H1 (cell line): Measurements from ENCODE around the gene SPR. TPM values are rescaled to one million over a fixed set of nuclear protein-coding genes. Genes with fewer than 3 reads are reported as not detected.

Experiments
- CTCF ChIA-PET: fragments of 300-600 bp; sonication (Branson Sonifier 250); formaldehyde crosslinking; loops from one replicate; lab custom pipeline; 2021; ENCODE audit not compliant: partially characterized antibody; lab: Charles Lee
- POLR2A ChIA-PET: fragments of 300-600 bp; sonication (Branson Sonifier 250); formaldehyde crosslinking; loops from one replicate; lab custom pipeline; 2021; ENCODE audit warnings: inconsistent platforms; ENCODE audit not compliant: partially characterized antibody; lab: Charles Lee
- DNase-seq, 2 experiments: peaks; one replicate each; pipeline versions ENCODE4 v3.0.0 to v3.0.0-alpha.2; 2010 to 2022; ENCODE audit warnings: low spot score in 2 of 2, low read depth in 1 of 2, mixed read lengths in 1 of 2
- FAIRE-seq: peaks from 2 replicates; lab custom pipeline; 2011; peaks lifted over from hg19 to GRCh38; lab: Jason Lieb, UNC
- H2AFZ ChIP-seq: 2 replicates; pipeline ENCODE4 v1.8.1; 2012; ENCODE audit warnings: low read length, inconsistent platforms
- H2AK5ac ChIP-seq: 2 replicates; pipeline ENCODE4 v1.6.1; 2013; ENCODE audit warnings: low read depth, low read length
- H2BK120ac ChIP-seq: replicated peaks from 2 replicates; pipeline ENCODE3; 2013; ENCODE audit warnings: low read depth, low read length, inconsistent platforms
- H2BK12ac ChIP-seq: 2 replicates; pipeline ENCODE4 v1.6.1; 2013; ENCODE audit warnings: low read depth, low read length
- H2BK15ac ChIP-seq: 2 replicates; pipeline ENCODE4 v1.6.1; 2013; ENCODE audit warnings: low read length
- H2BK20ac ChIP-seq: 2 replicates; pipeline ENCODE4 v1.6.1; 2013; ENCODE audit warnings: low read length
- H2BK5ac ChIP-seq: 2 replicates; pipeline ENCODE4 v1.6.1; 2013; ENCODE audit warnings: low read depth, low read length
- H3K14ac ChIP-seq: 2 replicates; pipeline ENCODE4 v1.6.1; 2013; ENCODE audit warnings: inconsistent platforms; ENCODE audit not compliant: insufficient read length
- H3K18ac ChIP-seq: 2 replicates; pipeline ENCODE4 v1.6.1; 2013; ENCODE audit warnings: low read length; ENCODE audit errors: extremely low read depth
- H3K23ac ChIP-seq: 2 replicates; pipeline ENCODE4 v1.6.1; 2013; ENCODE audit warnings: inconsistent platforms; ENCODE audit not compliant: insufficient read length
- H3K23me2 ChIP-seq: 2 replicates; pipeline ENCODE4 v1.6.1; 2013; ENCODE audit warnings: low read depth, low read length
- H3K27ac ChIP-seq: 2 replicates; pipeline ENCODE4 v1.6.1; 2011; ENCODE audit warnings: low read depth, low read length, inconsistent platforms
- H3K27me3 ChIP-seq, 4 experiments: replicated peaks in 1 of 4; 1 replicate in 1 of 4; 2 replicates in 3 of 4; pipeline versions ENCODE4 v1.6.1 to v1.8.1; 2011 to 2013; ENCODE audit warnings: low read length in 3 of 4, mild to moderate bottlenecking in 3 of 4, inconsistent platforms in 2 of 4, mixed read lengths in 2 of 4, moderate library complexity in 1 of 4; ENCODE audit not compliant: control insufficient read depth in 3 of 4, insufficient read depth in 3 of 4; ENCODE audit errors: extremely low read depth in 1 of 4
- H3K36me3 ChIP-seq, 4 experiments: 2 replicates each; pipeline versions ENCODE4 v1.6.1 to v1.8.1; 2011 to 2013; ENCODE audit warnings: mild to moderate bottlenecking in 4 of 4, low read length in 3 of 4, moderate library complexity in 2 of 4, control low read depth in 1 of 4, inconsistent platforms in 1 of 4; ENCODE audit not compliant: insufficient read depth in 4 of 4, control insufficient read depth in 2 of 4
- H3K4ac ChIP-seq: replicated peaks from 2 replicates; pipeline ENCODE3; 2013; ENCODE audit warnings: low read length, low read depth, mixed read lengths, inconsistent platforms; ENCODE audit not compliant: insufficient read length
- H3K4me1 ChIP-seq, 4 experiments: replicated peaks in 1 of 4; 1 replicate in 1 of 4; 2 replicates in 3 of 4; pipeline versions ENCODE4 v1.6.1 to v1.8.1; 2011 to 2013; ENCODE audit warnings: low read length in 3 of 4, inconsistent platforms in 2 of 4, mixed read lengths in 1 of 4; ENCODE audit not compliant: insufficient read depth in 4 of 4, control insufficient read depth in 3 of 4
- H3K4me2 ChIP-seq, 2 experiments: 2 replicates each; pipeline versions ENCODE4 v1.6.1 to v1.8.1; 2011 to 2013; ENCODE audit warnings: low read depth in 2 of 2, low read length in 2 of 2, control low read depth in 1 of 2, inconsistent platforms in 1 of 2, mild to moderate bottlenecking in 1 of 2; ENCODE audit not compliant: insufficient read depth in 1 of 2
- H3K4me3 ChIP-seq, 4 experiments: fragments of 200-600, 300-600 bp in 1 of 4; sonication (generic), shearing (Covaris generic), sonication (Bioruptor Twin) in 1 of 4; 2 replicates each; pipeline versions ENCODE4 v1.5.1 to v1.8.1; 2011 to 2016; ENCODE audit warnings: low read length in 4 of 4, low read depth in 3 of 4, control low read depth in 2 of 4, inconsistent platforms in 2 of 4, mild to moderate bottlenecking in 2 of 4, mixed read lengths in 1 of 4, moderate library complexity in 1 of 4; ENCODE audit not compliant: insufficient read depth in 2 of 4; ENCODE audit errors: extremely low read depth in 1 of 4
- H3K56ac ChIP-seq: replicated peaks from 2 replicates; pipeline ENCODE3; 2013; ENCODE audit warnings: low read depth, mild to moderate bottlenecking, mixed read lengths, low read length, inconsistent platforms; ENCODE audit not compliant: insufficient read length
- H3K79me1 ChIP-seq: 2 replicates; pipeline ENCODE4 v1.6.1; 2013; ENCODE audit warnings: low read depth, low read length, control low read depth
- H3K79me2 ChIP-seq, 2 experiments: 2 replicates each; pipeline versions ENCODE4 v1.6.1 to v1.8.1; 2012 to 2013; ENCODE audit warnings: low read length in 2 of 2, mild to moderate bottlenecking in 2 of 2, inconsistent platforms in 1 of 2; ENCODE audit not compliant: insufficient read depth in 2 of 2, control insufficient read depth in 1 of 2
- H3K9ac ChIP-seq, 4 experiments: replicated peaks in 1 of 4; 1 replicate in 1 of 4; 2 replicates in 3 of 4; pipeline versions ENCODE4 v1.6.1 to v1.8.1; 2011 to 2013; ENCODE audit warnings: low read depth in 3 of 4, low read length in 3 of 4, control low read depth in 2 of 4, mild to moderate bottlenecking in 2 of 4, moderate library complexity in 2 of 4, inconsistent platforms in 1 of 4; ENCODE audit errors: extremely low read depth in 1 of 4
- H3K9me3 ChIP-seq, 2 experiments: 2 replicates each; pipeline versions ENCODE4 v1.6.1 to v1.8.1; 2012 to 2013; ENCODE audit warnings: mild to moderate bottlenecking in 2 of 2, moderate library complexity in 2 of 2, control low read depth in 1 of 2, inconsistent platforms in 1 of 2, low read depth in 1 of 2, low read length in 1 of 2, mixed read lengths in 1 of 2; ENCODE audit not compliant: insufficient read depth in 2 of 2
- H4K20me1 ChIP-seq, 2 experiments: replicated peaks in 1 of 2; 2 replicates each; pipeline versions ENCODE3 to v1.8.1; 2011 to 2013; ENCODE audit warnings: inconsistent platforms in 2 of 2, low read length in 2 of 2, mild to moderate bottlenecking in 1 of 2; ENCODE audit not compliant: insufficient read depth in 2 of 2, control insufficient read depth in 1 of 2
- H4K5ac ChIP-seq: 2 replicates; pipeline ENCODE4 v1.6.1; 2013; ENCODE audit warnings: low read length, low read depth, mixed read lengths, inconsistent platforms; ENCODE audit not compliant: insufficient read length
- H4K8ac ChIP-seq: 2 replicates; pipeline ENCODE4 v1.8.0; 2013; ENCODE audit warnings: mild to moderate bottlenecking, moderate library complexity, low read length, inconsistent platforms; ENCODE audit not compliant: insufficient read depth; ENCODE audit errors: extremely low read depth
- H4K91ac ChIP-seq: replicated peaks from 2 replicates; pipeline ENCODE3; 2013; ENCODE audit warnings: low read length, mixed read lengths, inconsistent platforms; ENCODE audit not compliant: insufficient read length
- CEBPB ChIP-seq: IDR thresholded peaks from 2 replicates; pipeline ENCODE4 v1.6.1; 2012; ENCODE audit warnings: low read depth, low read length
- CTCF ChIP-seq, 3 experiments: IDR thresholded peaks; 1 replicate in 2 of 3; 2 replicates in 1 of 3; pipeline versions ENCODE4 v1.5.1 to v1.6.1; 2011; ENCODE audit warnings: low read length in 3 of 3, mild to moderate bottlenecking in 3 of 3, inconsistent platforms in 2 of 3, low read depth in 1 of 3, moderate library complexity in 1 of 3; ENCODE audit not compliant: insufficient read depth in 1 of 3; ENCODE audit errors: control extremely low read depth in 1 of 3
- KDM5A ChIP-seq: fragments of 200-600 bp; IDR thresholded peaks from 2 replicates; pipeline ENCODE4 v1.7.1; 2012; ENCODE audit warnings: mild to moderate bottlenecking, low read length, inconsistent platforms, mixed read lengths
- RAD21 ChIP-seq, 2 experiments: IDR thresholded peaks in 1 of 2; conservative IDR thresholded peaks in 1 of 2; 2 replicates each; pipeline ENCODE4 v1.6.1; 2011; ENCODE audit warnings: low read depth in 2 of 2, low read length in 2 of 2, improper control_type of control experiment in 1 of 2, inconsistent platforms in 1 of 2, mild to moderate bottlenecking in 1 of 2, moderate library complexity in 1 of 2
- RFX5 ChIP-seq: IDR thresholded peaks from 2 replicates; pipeline ENCODE4 v1.6.1; 2011; ENCODE audit warnings: low read depth, low read length, improper control_type of control experiment, borderline replicate concordance
- SIN3A ChIP-seq, 2 experiments: IDR thresholded peaks in 1 of 2; conservative IDR thresholded peaks in 1 of 2; 2 replicates each; pipeline ENCODE4 v1.6.1; 2011 to 2012; ENCODE audit warnings: low read length in 2 of 2, improper control_type of control experiment in 1 of 2, low read depth in 1 of 2, mild to moderate bottlenecking in 1 of 2
- TEAD4 ChIP-seq: IDR thresholded peaks from 2 replicates; pipeline ENCODE4 v1.6.1; 2012; ENCODE audit warnings: low read depth, low read length, inconsistent platforms, mixed read lengths
- WGBS, 2 experiments: shearing (Covaris generic) in 1 of 2; methylation state at CpG; one replicate each; pipeline versions ENCODE4 v1.1.6 to v1.1.7; 2013 to 2015; ENCODE audit warnings: low lambda C conversion rate in 2 of 2, mixed read lengths in 2 of 2, inconsistent platforms in 1 of 2, low coverage in 1 of 2, missing lambda C conversion rate in 1 of 2; ENCODE audit not compliant: insufficient replicate concordance in 2 of 2, insufficient coverage in 1 of 2, insufficient read length in 1 of 2; ENCODE audit errors: extremely low coverage in 1 of 2, missing lambda C conversion rate in 1 of 2; 5-methylcytosine and 5-hydroxymethylcytosine counted together
- polyA plus RNA-seq, 7 experiments: library from polyadenylated mRNA; depleted of rRNA in 3 of 7; stranded (reverse) in 5 of 7; unstranded in 2 of 7; fragments of >200 nt in 5 of 7; fragments of 200-250 nt in 2 of 7; gene quantifications; 1 replicate in 5 of 7; 2 replicates in 1 of 7; 4 replicates in 1 of 7; pipeline versions ENCODE4 v1.2.1 to v1.2.3, GENCODE V29; 2011 to 2013; ENCODE audit warnings: missing spikeins in 2 of 7, mixed read lengths in 2 of 7
- total RNA-seq: library from RNA; stranded (reverse); fragmentation: NEBNext Ultra II Directional; extraction: Animal tissue kit (Norgen Biotek cat#: 25700); gene quantifications from 2 replicates; pipeline ENCODE4 v1.2.1, GENCODE V29; 2021

SPR gene
- total and polyA plus RNA-seq, 2 of the 8 experiments (the other 6 are each of a cell fraction or from before 2014, with no cell fraction given) = 4.5 to 11.5 TPM

GRCh38 chr2:72913486-72914205 lies 26.4 kb downstream of the SPR start:
- Histone ChIP-seq H3K4me3 (no peak overlapping the region), H4K5ac (no peak overlapping the region), H3K79me1 (no peaks in the 10 kb centered on the region), H3K23me2 (peaks cover 24% of the 10 kb centered on the region; the same call in 1 of the 2 replicates), H3K4me2 (peak overlapping the region in 1 of 2 experiments; percentile 97; a peak in 1 of 4 replicates), H4K20me1 (peaks cover 2 to 3% of the 10 kb centered on the region in 2 experiments), H3K79me2 (no peaks in the 10 kb centered on the region), H2BK15ac (0 out of 2 replicates have a peak overlapping the region, but pooled peaks have one; percentile 0), H2AFZ (no peak overlapping the region), H3K27ac (no peak overlapping the region), H2BK120ac (no peak overlapping the region), H2BK5ac (no peak overlapping the region), H4K8ac (no peak overlapping the region), H4K91ac (no peak overlapping the region), H3K36me3 (peaks cover 0 to 6% (median 0%) of the 10 kb centered on the region in 4 experiments; a peak in 1 of 8 replicates), H3K9me3 (no peaks in the 10 kb centered on the region), H3K27me3 (peaks cover 62 to 88% (median 76%) of the 10 kb centered on the region in 4 experiments), H3K18ac (no peak overlapping the region), H3K23ac (no peak overlapping the region), H2BK20ac (no peak overlapping the region), H3K56ac (no peak overlapping the region), H3K9ac (no peak overlapping the region), H3K14ac (no peak overlapping the region), H3K4ac (no peak overlapping the region), H3K4me1 (peaks cover 16 to 37% (median 21%) of the 10 kb centered on the region in 4 experiments), H2BK12ac (0 out of 2 replicates have a peak overlapping the region, but pooled peaks have one; percentile 84), H2AK5ac (0 out of 2 replicates have a peak overlapping the region, but pooled peaks have one; percentile 92)
- 35% methylated on average over 7 of the region's 7 CpGs; no CpG with 5 or more reads in 1 of the 2 experiments for WGBS, 2 experiments
- ChIA-PET CTCF (interaction anchor here (0.7 to 24.3 kb wide), 8 partner anchors 12 to 264 kb away, joined by 3 to 497 read pairs (median 4); partner anchors contain the start of gene SPR), POLR2A (interaction anchor here (1.0 to 1.9 kb wide), 2 partner anchors 10 to 17 kb away, joined by 3 to 8 read pairs; no protein-coding TSS in a partner anchor)
- FAIRE-seq = peak; percentile 84
- no peak for DNase-seq
- TF ChIP-seq CEBPB = no peak
- no peak for TF ChIP-seq SIN3A (conservative IDR thresholded peaks at IDR 0.05 in 1 of 2, IDR thresholded peaks at IDR 0.05 in 1 of 2; ENCODE audit: low read depth in 1 of 2, low read length in 2 of 2)
- TF ChIP-seq TEAD4 = no peak
- no peak for TF ChIP-seq KDM5A
- TF ChIP-seq CTCF (IDR thresholded peaks at IDR 0.05; ENCODE audit: control extremely low read depth in 1 of 3, insufficient read depth in 1 of 3, low read depth in 1 of 3, low read length in 3 of 3) = peak in 2 of 3 experiments; percentile 17 to 37; a peak in 2 of 4 replicates
- TF ChIP-seq RAD21 (IDR thresholded peaks at IDR 0.05 in 1 of 2, conservative IDR thresholded peaks at IDR 0.05 in 1 of 2; ENCODE audit: low read depth in 2 of 2, low read length in 2 of 2) = peak; percentile 16 to 22; a peak in 2 of 4 replicates
- no peak for TF ChIP-seq RFX5
